T47D (cell line): Measurements from ENCODE around the gene CRKL.

ENCODE experiments used
- DNase-seq, 2 experiments: peaks; one replicate each; pipeline versions ENCODE4 v3.0.0 to v3.0.0-alpha.2; 2011 to 2012; ENCODE audit warnings: low read depth in 1 of 2, low spot score in 1 of 2
- JUND ChIP-seq: IDR thresholded peaks from 2 replicates; pipeline ENCODE4 v1.6.1; 2012; ENCODE audit warnings: low read depth
- in situ Hi-C: cut with HindIII; loops from 2 replicates; pipeline ENCODE4 v1.10.0; 2016; ENCODE audit warnings: low sequenced_read_pairs, low pct_unique_long_range_greater_than_20kb

Gene CRKL

GRCh38 chr22:20982563-20982882, 65.3 kb downstream of the CRKL start:
- in situ Hi-C loops, result no loop called here
- TF ChIP-seq JUND, result no peak
- no peak for DNase-seq

- DNase-seq, result no peak
- TF ChIP-seq JUND, result no peak
- in situ Hi-C loops, result no loop called here
Measured at GRCh38 chr22:20983081-20983771, 66.0 kb downstream of the CRKL start.

GRCh38 chr22:20985720-20986119, 68.5 kb downstream of the CRKL start:
- TF ChIP-seq JUND, result no peak
- in situ Hi-C loops, result no loop called here
- no peak for DNase-seq

GRCh38 chr22:20986365-20986764, 69.2 kb downstream of the CRKL start:
- in situ Hi-C loops, result no loop called here
- TF ChIP-seq JUND, result no peak
- no peak for DNase-seq

- DNase-seq, result no peak
- TF ChIP-seq JUND, result no peak
- in situ Hi-C loops, result no loop called here
Measured at GRCh38 chr22:20987375-20987774, 70.2 kb downstream of the CRKL start.

- no peak for DNase-seq
- no peak for TF ChIP-seq JUND
- in situ Hi-C loops, result no loop called here
Measured at GRCh38 chr22:20988573-20989322, 71.5 kb downstream of the CRKL start.

GRCh38 chr22:20989323-20990138, 72.3 kb downstream of the CRKL start:
- DNase-seq, result no peak
- no peak for TF ChIP-seq JUND
- in situ Hi-C loops, result no loop called here

- no peak for DNase-seq
- no peak for TF ChIP-seq JUND
- in situ Hi-C loops, result no loop called here
Measured at GRCh38 chr22:20990184-20991180, 73.3 kb downstream of the CRKL start.

- in situ Hi-C loops, result no loop called here
- TF ChIP-seq JUND, result no peak
Measured at GRCh38 chr22:20991252-20992055, 74.2 kb downstream of the CRKL start.

GRCh38 chr22:20992056-20992442, 74.8 kb downstream of the CRKL start:
- no peak for DNase-seq
- TF ChIP-seq JUND, result no peak
- in situ Hi-C loops, result no loop called here

More at GRCh38 chr22:20991252-20992055, 74.2 kb downstream of the CRKL start:
- no peak for DNase-seq
